Cerebellar cortex (tissue), 1 donor: ENCODE measurements around the gene SFSWAP.

Source experiments
- DNase-seq: peaks from one replicate; pipeline ENCODE4 v3.0.0-alpha.2; 2015; ENCODE audit warnings: low spot score

SFSWAP gene

DNA sequence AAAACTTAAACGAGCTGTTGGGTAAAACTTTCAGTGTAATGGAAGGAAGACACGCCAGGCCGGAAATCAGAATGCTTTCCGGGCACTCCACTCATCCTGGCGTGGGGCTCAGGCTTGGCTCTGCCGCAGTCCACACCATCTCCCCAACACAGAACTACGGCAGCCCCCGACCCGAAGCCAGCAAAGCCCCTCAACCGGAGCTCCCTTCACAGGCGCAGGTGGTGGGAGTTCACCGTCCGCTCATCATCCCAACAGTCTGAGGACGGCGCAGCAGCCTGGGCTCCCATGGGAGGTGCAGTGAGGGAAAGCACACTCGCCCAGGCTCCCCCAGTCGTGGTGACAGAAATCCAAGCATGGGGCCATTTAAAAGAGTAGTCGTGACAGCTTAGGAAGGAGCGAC, 106.4 kb downstream of the SFSWAP start:
- DNase-seq = no peak

DNA sequence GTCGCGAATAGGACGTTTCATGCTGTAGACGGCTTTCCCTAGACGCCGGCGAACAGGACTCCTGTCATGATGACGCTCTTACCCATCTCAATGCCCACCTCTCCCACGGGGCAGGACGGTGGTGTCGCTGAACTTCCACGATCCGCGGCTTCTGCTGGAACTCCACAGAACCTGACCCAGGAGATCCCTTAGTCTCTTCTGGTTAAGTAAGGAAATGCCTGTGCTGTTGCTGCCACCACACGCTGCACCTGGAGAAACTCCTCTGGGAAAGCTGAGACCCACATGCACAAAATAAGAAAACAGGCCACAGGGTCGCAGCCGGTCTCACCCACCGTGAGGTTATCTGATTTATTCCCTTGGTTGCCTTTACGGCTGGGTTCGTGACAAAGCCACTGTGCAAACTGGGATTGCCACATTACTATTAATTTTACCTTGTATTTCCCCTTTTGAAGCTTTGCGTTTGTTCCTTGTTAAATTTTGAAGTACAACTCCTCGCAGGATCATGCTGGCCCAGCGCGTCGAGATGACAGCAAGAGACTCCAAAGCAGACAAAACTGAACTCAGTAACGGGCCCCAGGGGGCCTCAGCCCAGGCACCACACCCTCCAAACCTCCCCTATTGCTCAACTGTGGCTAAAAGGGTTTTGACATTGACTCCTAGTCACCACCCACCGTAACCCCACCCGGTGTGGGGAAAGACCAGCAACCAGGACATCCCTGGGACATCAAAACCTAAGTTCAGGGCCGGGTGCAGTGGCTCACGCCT, 108.1 kb downstream of the SFSWAP start:
- no peak for DNase-seq

DNA sequence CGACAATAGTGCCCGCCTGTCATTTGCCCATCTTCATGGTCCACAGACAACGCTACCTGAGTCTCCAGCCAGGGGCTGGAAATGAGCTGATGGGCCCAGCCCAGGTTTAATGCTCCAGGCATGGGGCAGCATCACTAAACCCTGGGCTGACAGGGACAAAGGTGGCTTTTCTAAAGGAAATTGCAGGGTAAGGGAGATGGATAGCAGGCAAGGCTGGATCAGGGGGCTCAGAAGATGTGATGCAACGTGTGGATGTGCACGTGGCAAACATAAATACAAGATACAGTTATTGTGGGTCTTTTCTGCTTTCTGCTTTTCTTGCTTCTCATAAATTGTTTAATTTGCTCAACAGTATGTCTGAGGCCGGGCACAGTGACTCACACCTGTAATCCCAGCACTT, 113.6 kb downstream of the SFSWAP start:
- DNase-seq = no peak

DNA sequence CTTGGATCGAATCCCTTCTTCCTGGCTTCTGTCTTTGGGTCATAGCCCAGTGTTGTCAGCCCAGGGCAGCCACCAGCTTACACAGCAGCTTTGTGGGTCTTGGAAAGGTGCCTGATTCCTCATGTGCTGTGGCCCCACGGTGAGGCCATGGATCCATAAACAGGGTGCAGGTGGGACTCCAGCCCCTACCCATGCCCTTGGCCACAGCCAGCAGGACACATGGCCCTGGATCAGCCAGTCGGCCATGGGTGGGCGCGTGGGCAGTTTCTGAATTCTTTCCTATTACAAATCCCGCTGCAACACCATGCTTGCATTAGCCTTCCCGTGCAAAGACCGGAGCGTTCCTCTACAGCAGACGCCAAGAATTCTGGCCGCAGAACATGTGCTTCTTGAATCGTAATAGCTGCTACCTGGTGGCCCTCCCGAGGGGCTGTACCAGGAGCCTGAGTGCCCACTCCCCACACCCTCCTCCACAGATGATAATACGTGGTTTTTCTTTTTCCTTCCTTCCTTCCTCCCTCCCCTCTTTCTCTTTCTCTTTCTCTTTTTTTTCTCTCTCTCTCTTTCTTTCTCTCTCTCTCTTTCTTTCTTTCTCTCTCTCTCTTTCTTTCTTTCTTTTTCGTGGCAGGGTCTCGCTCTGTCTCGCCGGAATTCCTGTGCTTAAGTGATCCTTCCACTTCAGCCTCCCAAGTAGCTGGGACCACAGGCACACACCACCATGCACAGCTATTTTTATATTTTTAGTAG, 114.4 kb downstream of the SFSWAP start:
- no peak for DNase-seq

DNA sequence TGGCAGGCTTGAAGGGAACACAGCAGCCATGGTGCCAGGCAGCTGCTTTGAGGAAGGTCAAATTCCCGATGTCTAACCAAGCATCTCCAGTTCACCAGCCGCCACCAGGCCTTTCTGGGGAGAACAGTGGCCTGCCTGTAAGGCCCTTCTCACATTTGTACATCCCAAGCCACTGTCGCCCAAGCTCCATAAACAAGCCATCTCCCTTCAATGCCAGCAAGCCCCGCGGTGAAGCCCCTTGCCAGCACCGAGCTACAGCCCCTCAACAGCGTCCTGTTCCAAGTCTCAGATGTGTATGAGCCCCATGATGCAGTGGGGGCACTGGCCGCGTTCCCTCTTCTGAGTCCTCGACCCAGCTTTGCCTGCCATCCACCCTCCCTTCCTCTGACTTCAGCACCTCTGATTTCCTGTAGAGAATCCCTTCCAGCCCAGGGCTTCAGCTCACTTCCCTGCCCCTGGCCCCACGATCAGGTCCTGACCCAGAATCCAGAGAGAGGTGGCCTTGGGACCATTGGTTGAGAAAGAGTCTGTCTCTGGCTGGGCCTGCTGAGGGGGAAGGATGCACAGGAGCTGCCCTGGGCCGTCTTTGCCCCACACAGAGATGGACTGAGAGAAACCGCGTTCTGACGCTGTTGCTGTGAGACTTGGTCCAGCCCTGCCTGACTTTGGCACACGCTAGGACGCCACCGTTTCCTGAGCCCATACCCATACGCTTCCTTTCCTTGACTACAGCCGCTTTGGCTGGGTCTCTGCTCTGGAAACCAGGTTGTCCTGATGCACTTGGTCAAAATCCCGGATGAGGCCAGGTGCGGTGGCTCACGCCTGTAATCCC, 115.4 kb downstream of the SFSWAP start:
- no peak for DNase-seq

DNA sequence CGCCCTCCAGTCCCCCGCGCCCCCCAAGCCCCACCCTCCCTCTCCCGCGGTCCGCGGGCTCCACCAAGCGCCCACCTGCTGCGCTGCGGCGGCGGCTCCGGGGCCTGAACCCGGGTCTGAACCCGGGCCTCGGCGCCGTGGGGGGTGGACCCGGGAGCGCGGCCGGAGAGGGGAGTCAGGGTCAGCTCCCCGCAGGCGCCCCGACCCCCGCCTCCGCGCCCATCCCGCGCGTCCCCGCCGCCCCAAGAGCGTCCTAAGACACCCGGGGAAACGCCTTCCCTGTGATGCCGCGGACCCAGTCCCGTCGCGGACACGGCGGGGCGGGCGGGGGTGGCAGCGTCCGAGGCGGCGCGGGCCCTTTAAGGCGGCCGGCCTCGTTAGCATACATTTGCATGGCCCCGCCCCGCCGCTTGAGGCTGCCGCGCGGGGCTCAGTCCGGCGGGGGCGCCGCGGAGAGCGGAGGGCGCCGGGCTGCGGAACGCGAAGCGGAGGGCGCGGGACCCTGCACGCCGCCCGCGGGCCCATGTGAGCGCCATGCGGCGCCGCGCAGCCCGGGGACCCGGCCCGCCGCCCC, 117.2 kb downstream of the SFSWAP start, which contains the start of gene MMP17:
Gene MMP17, plus strand, starts transcription at position 433 of the 574 bp plus-strand sequence. Its CDS starts 102 bp downstream, at position 535.
- no peak for DNase-seq

DNA sequence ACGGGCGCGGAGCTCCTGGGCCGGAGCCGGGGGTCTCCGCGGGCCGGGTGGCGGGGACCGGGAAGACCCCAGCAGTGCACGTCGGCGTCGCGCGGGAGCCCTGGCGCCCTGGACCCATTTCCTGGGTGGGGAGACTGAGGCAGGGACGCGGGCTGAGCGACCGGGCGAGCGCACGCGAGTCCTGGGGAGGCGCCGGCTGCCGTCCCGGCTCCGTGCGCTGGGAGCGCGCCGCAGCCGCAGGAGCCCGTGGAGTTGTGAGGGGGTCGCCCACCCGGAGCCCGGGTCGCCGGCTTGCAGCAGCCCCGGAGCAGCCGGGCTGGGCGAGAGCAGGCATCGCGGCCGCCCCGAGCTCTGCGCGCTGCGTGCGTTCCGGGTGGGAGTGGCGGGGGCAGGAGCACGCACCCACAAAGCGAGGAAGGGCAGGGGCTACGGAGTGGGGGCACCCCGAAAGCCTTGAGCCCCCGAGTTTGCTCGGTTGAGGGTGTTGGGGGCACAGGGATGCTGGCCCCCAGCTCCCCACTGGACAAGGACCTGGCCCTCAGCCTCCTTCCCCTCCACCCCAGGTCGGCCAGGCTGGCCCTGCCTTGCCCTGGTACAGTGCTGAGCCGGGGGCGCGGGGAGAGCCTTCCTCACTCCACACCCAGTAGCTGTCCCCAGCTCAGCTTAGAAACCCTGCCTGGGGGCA, 117.9 kb downstream of the SFSWAP start:
- no peak for DNase-seq

DNA sequence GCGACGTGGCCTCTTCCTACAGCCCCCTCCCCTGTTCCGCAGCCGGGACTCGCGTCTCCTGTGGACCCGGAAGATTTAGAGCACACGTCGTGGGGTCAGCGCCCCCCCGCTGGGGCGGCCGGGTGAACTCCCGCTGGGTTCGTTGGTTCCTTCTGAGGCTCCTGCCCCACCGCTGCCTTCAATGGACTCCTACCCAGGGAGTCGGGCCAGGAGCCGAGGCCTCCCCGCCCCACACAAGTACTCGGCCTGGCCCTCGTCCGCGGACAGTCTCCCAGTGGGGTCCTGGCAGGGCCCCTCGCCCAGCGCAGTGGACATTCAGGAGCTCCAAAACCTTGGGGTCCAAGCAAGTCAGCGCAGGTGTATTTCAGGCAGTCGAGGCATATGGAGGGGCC, 118.5 kb downstream of the SFSWAP start:
- no peak for DNase-seq

DNA sequence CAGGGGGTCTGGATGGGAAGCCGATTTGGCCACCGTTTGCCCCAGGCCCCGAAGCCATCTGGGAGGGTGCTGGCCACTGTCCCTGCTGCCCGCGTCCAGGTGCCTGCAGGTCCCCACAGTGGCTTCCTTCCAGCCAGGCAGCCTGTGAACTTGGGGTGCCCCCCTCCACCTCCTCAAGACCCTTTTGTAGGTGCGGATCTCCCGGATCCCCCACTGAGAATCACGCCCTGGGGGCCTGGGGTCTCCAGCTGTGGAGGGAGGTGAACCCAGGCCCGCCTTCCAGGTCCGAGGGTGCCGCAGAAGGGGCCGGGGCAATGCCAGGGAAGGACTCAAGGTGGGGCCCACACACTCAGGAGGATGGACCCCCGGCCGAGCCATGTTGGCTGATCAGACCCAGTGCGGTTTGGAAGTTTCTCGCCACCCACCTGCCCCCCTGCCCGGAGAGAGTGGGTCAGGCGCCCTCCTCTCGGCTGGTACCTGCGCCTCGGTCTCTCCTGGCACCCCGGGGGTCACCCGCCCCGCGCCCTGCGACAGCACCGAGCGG, 119.0 kb downstream of the SFSWAP start:
- no peak for DNase-seq

DNA sequence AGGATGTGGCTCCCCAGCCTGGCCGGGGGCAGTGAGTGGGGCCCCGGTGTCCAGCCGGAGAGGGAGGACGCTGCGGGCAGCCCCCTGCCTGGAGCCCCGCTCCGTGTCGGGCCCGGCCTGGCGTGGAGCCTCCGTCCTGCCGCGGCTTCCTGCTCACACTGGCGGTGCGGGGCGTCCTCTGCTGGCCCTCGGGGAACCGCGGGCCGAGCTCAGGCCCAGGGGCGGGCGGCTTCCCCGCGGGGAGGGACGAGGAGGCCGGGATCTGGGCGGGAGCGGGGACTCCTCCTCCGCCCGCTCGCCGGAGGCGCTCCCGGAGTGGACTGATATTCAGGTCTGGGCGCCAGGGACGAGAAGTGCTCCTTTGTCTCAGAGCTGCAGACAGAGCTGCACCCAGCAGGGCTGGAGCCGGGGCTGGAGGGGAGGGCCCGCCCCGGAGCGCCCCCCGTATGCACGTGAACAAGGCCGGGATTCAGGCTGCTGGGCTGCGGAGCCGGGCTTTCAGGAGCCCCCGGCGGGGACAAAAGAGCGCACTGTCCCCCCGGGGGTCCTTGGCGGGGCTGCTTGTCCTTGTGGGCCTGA, 119.5 kb downstream of the SFSWAP start:
- DNase-seq = peak; percentile 46

DNA sequence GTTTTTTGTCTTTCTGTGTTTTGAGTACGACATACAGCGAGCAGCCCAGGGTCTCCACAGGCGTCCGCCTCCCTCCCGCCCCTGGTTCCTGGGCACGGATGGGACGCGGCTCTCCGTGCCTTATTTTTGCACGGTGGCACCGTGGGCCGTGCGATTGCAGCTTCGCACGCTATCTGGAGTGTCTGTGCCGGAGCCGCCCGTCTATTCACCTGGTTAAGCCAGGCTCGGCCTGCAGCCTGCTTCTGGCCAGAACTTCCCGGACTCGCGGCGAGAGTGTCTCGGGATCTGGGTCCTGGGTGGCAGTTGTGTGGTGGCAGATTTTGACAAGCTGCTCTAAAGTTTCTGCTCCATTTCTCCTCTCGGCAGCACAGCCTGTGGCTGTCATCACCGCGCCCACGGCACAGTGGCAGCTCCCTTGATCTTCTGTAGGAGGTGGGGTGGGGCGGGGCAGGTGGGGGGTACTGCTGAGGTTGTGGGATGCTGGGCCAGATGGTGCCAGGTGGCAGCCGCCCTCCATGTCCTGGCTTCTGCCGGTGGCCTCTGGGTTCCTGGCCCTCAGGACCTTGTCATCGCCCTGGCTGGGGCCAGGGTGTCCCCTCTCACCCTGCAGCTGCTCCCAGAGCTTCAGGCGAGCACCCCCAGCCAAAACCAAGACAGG, 120.2 kb downstream of the SFSWAP start:
- no peak for DNase-seq

DNA sequence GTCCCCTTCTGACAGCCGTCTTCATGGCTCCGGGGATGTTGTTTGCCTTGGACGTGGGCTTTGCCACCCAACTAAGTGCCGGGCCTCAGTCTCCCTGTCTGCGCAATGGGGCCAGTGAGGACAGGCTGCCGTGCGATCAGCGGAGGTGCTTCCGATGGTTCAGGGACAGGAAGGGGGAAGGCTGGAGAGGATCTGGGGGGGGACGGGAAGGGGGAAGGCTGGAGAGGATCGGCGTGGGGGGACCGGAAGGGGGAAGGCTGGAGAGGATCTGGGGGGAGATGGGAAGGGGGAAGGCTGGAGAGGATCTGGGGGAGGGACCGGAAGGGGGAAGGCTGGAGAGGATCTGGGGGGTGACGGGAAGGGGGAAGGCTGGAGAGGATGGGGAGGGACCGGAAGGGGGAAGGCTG, 120.7 kb downstream of the SFSWAP start:
- DNase-seq = no peak

DNA sequence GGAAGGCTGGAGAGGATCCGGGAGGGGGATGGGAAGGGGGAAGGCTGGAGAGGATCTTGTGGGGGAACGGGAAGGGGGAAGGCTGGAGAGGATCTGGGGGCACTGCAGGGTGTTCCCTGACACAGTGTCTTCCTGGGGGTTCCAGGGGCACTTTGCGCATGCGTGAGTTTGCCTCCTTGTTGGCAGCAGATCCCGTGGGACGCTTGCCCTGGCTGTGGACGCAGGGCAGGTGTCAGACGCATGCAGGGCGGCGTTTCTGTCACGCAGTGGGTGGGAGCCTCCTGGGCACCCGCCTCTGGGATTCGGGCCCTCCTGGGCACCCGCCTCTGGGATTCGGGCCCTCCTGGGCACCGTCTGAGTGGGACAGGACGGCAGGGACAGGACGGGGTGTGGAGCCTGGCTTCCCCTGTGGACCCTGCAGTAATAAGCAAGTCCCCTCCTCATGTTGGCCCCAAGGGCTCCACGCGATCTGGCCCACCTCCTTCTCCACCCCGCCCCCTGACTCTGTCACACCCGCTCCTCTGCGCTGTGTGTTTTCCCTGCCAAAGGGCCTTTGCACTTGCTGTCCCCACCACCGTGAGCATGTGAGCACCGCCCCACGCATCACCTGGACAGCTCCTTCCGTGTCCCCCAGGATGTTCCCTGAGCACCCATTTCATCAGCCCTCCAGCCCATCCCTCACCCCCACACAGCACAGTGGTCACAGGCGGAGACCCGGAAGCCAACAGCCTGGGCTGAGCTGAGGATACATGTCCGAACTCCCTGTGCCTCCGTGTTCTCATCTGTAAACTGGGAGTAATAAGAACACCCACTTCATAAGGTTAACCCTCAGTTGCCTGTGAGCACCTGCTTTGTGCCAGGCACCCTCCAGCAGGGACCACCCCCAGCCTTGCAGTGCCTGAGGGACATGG, 121.7 kb downstream of the SFSWAP start:
- DNase-seq = no peak

DNA sequence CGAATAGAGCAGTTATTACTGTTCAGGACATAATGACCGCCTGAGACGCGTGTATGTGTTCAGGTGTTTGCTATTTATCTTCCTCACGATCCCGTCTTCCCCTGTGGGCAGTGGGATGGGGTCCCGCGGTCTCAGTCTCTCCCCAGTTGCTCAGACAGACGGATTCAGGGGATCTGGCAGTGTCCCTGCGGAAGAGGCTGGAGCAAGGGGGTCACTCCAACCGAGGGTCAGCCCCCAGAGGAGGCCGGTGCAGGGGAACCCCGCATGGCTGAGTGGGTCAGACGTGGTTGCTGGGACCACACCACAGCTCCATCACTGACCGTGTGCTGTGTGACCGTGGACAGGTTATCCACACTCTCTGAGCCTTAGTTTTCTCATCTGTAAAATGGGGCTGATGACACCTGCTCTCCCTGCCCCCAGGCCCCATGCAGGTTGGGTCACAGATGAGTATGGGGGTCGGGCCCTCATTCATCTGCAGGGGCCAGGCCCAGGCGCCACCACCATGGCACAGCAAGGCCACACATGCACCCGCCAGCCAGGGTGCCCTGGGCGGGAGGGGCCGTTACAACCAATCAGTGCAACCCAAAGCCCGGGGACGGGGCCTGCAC, 122.5 kb downstream of the SFSWAP start:
- no peak for DNase-seq

DNA sequence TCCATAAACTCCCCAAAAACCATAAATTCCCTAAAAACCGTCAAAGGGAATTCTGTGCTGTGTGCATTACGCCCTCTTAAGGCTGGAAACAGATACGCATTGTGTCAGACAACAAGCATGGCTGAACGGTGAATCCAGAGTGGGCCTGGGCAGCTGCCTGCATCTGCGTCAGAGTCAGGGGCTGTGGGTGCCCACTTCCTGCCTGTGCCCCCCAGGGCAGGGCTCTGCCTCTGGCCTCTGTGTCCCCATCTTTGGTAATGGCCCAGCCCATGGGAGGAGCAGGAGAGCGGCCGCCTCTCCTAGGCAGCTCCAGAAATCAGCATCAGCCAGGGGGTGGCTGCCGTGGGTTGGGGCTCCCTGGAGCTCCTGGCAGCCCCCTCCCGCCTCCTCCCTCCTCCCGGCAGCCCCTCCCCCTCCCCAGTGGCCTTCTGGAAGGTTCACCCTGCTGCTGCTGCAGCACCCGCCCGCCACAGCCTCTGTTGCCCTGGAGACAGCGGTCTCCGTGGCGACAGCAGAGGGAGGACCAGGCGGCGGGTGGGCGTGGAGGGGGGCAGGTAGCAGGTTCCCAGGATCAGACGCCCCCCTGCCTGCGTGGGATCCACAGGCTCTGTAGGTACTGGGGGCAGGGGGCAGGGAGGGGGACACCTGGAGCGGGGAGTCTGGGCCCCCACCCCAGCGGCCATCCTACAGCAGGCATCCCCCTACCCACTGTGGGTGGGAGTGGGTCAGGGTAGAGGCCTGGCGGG, 123.2 kb downstream of the SFSWAP start:
- peak; percentile 38 for DNase-seq

DNA sequence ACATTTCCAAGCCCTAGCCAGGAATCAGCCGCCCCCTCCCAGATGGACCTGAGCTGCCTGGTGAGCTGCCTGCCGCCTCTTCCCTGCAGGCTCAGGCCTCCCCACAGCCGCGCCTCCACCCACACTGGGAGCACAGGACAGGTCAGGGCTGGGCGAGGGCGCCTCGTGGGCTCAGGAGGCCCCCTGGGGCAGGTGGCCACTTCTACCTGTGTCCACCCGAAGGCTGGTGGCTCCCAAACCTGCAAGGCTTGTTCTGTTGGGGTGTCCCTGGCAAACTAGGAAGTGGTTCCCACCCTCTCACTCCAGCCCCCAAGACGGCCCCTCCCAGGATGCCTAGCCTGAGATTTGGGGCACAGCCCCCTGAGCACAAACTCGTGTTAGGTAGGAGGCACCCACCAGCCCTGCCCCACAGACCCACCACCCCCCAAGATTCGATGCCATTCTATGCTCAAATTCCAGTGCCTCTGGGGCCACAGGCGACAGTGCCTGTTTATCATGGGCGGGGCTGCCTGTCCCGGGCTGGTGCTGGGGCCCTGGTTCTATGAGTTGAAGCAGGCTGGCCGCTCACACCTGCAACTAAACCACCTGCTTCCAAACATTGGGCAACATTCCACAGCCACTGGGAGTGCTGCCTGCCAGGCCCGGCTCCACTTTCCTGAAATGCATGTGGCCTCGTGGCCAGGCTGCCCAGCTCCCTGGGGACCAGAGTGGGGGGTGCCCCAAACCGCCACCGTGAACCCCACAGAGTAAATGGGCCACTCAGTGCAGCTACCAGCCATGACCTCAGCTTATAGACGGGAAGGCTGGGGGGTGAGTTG, 124.1 kb downstream of the SFSWAP start:
- DNase-seq = no peak

DNA sequence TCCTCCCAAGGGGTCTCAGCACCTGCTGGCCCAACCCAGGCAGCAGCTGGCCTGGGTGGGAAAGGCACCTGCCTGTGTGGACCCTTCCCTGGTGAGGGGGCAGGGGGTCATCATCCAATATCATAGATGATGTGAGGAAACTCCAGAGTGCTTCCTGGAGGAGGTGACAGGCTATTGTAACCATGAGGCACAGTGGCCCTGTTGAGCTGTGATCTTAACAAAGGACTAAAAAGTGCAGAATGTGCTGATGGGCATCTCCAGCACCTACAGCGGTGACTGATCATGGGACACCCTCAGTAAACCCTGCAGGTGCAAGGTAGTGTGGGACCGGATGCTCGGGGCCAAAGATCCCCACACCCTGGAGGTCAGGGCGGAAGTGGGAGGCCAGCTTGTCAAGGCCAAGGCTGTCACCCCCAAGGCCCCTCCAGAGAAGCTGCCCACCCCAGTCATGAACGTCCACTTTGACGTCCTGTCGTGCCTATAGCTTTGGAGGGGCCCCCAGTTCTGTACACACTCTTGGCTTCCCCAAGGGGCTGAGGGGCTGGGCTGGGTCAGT, 124.8 kb downstream of the SFSWAP start:
- DNase-seq = no peak
